Activated CD8-positive, alpha-beta memory T cell treated with anti-CD3 and anti-CD28 coated beads for 24 hours (primary cell): ENCODE measurements around the gene PRAMEF1.
"Not testable (repeated sequence)": the region's sequence is repeated elsewhere in the genome, so short reads cannot be mapped to it uniquely, and the experiment has no call there.

Experiments used
- DNase-seq: peaks from one replicate; pipeline ENCODE4 v3.0.0-alpha.2; 2020

The PRAMEF1 gene, protein sequence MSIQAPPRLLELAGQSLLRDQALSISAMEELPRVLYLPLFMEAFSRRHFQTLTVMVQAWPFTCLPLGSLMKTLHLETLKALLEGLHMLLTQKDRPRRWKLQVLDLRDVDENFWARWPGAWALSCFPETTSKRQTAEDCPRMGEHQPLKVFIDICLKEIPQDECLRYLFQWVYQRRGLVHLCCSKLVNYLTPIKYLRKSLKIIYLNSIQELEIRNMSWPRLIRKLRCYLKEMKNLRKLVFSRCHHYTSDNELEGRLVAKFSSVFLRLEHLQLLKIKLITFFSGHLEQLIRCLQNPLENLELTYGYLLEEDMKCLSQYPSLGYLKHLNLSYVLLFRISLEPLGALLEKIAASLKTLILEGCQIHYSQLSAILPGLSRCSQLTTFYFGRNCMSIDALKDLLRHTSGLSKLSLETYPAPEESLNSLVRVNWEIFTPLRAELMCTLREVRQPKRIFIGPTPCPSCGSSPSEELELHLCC

DNA sequence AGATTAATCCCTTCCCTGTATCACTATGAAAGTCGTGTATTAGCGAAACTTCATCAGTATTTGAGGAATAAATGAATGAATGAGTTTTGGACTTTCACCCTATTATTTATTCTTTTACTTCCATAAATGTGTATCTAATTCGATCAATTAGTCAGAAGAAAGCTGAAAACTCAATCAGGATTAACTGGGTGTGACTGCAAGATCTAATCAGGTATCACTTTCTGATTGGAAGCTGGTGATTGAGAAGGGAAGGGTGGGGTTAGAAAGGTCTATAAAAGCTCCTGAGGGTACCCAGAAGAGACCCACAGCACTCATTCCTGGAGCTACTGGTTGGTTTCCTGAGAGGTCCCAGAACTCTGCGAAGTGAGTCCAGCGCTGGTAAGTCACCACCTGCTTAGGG lies at the start of gene PRAMEF1:
Gene PRAMEF1, plus strand, starts transcription at position 301 of the 400 bp plus-strand sequence. CDS start 1,831 bp downstream, outside the sequence.
- not testable (repeated sequence) for DNase-seq

DNA sequence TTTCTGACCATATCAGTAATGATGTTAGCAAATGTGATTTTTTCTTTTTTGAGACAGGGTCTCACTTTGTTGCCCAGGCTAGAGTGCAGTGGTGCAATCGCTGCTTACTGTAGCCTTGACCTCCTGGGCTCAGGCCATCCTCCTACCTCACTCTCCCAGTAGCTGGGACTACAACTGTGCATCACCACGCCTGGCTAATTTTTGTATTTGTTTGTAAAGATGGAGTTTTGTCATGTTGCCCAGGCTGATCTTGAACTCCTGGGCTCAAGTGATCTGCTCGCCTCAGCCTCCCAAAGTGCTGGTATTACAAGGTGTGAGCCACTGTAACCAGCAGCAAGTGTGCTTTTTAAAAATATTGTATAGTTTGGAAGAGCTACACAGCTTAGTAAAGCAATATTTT lies 49.3 kb upstream of the PRAMEF1 start:
- DNase-seq: no peak

DNA sequence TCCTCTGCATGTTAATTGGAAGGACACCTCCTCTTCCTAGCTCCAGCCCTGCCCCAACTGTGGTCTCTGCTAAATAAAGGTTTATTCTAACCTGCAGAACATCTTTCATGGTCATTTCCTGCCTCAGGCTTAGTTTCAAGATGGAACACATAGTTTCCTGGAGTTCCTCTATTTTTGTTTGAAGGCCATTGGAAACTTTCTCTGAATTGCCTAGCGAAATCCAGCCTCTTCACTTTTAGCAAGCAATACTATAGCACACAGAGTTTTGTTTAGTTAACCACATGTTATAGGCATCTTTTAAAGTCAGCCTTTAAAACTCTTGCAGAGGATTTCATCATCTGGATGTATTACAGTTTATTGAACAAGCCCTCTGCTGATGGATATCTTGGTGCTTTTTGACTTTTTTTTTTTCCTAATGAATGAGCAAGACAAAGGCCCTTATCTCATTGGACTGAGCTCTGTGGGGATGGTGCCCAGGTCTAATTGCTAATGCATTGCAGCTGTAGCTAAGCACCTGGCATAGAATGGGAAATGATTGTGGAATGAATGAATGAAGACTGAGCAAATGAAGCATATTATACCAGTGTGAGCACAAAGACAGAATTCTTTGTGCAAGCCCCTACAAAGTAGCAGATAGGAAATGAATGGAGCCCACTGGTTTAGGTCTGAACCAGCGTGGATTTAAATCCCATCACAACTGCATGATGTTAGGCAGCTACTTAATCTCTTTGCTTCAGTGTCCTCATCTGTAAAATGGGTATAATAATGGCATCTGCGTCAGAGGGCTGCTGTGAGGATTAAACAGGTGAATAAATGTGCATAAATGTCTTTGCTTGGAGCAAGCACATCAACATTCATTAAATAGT lies 45.8 kb upstream of the PRAMEF1 start:
- no peak for DNase-seq

DNA sequence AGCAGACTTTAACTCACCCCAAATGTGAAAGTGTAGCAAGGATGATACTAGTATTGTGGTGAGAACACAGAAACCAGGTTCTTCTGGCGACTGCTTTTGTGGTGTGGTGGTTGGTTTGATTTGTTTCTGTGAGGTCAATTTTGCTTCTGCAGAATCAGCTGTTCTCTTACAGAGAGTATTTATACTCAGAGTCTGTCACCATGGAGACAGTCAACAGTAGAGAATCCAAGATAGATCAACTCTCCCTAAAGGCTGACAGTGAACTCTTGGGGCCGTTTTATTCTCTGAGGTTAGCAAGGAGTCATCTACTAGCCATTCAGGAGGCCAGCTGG lies 45.2 kb upstream of the PRAMEF1 start, which contains the start of gene CFAP107:
Gene CFAP107, plus strand, starts transcription at position 209 of the 332 bp plus-strand sequence. CDS start 231 bp downstream, outside the sequence.
- no peak for DNase-seq

DNA sequence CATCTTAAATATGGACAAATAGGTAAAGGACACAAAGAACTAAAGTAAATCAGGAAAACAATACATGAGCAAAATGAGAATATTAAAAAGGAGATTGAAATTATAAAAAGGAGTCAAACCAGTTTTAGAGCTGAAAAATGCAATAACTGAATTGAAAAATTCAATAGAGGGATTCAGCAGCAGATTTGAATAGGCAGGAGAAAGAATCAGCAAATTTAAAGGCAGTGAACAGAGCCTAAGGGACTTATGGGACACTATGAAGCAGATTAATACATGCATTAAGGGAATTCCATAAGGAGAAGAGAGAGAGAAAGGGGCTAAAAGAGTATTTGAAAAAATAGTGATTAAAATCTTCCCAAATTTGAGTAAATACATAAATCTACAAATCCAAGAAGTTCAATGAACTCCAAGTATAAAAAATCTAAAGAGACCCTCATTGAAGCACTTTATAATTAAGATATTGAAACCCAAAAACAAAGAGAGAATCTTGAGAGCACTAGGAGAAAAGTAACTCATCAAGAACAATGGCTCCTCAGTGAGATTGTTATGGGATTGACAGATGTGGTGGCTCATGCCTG lies 42.3 kb upstream of the PRAMEF1 start:
- no peak for DNase-seq

DNA sequence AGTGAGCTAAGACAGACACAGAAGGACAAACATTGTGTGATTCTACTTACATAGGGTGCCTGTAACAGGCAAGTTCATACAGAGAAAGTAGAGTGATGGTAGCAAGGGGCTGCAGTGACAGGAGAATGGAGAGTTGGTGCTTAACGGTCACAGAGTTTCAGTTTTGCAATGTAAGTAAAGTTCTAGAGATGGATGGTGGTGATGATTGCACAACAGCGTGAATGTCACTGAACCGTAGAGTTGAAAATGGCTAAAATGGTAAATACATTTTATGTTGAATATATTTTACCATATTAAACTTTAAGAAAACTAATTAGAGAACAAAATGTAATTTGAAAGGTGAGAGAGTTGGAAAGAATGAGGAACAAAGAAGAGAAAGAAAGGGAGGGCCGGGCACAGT lies 36.5 kb upstream of the PRAMEF1 start:
- DNase-seq: no peak

DNA sequence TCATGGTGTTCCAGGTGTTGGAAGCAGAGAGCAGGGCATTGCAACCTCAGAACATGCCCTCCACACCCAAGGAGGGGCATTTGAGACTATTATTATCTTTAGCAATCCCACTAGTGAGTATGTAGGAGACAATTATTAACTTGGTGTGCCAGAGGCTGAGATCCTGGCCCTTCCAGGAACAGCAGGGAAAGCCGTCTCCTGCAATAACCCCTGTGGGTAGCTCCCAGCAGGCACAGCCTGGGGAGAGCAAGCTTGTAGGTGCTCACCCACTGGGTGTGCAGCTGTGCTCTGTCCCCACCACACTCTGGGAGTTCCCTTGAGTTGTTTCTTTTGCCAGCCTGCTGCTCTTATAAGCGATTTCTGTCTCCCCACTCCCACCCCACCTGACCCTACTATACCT lies 34.9 kb upstream of the PRAMEF1 start:
- DNase-seq: no peak

DNA sequence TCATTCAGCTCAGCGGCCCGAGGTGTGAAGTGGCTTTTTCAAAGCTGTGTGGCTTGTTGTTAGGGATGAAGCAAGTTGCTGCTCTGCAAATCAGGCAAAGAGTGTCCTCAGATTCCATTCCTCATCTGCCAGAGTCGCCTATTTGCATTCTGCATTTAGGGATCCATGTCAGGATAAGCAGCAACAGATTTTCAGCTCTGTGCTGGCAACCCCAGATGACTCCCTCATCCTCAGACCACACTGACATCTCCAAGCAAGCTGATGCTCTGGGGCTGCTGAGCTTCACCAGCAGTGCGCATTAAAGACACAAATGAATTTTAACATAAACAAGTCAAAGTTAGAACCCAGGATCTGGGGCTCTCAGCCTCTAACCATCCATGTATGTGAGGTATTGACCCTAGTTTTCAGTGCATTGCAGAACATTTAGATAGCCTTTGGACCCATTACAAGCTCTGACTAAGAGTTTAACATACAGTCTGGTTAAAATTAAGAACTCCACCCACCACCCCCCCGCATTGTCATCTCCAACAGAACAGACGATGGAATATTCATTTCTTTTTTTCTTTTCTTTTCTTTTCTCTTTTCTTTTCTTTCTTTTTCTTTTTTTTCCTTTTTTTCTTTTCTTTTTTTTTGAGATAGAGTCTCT lies 34.3 kb upstream of the PRAMEF1 start:
- no peak for DNase-seq

DNA sequence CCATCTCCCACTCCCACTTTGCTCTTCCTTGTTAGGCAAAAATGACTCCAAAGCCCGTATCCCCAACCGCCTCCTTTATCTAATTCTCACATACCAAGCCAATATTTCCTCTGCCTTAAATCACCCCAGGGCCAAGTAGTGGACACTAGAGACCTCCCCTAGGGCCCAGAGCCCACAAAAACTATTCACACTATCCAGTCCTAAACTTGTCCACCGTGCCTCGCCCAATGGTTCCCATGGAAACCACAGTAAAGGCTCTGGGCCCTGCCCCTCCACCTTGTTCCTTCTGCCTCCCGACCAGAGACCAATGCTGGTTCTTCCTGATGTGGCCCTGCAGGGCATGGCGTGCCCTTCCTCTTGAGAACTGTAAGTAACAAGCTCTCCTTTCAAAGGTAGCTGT lies 33.4 kb upstream of the PRAMEF1 start:
- no peak for DNase-seq

DNA sequence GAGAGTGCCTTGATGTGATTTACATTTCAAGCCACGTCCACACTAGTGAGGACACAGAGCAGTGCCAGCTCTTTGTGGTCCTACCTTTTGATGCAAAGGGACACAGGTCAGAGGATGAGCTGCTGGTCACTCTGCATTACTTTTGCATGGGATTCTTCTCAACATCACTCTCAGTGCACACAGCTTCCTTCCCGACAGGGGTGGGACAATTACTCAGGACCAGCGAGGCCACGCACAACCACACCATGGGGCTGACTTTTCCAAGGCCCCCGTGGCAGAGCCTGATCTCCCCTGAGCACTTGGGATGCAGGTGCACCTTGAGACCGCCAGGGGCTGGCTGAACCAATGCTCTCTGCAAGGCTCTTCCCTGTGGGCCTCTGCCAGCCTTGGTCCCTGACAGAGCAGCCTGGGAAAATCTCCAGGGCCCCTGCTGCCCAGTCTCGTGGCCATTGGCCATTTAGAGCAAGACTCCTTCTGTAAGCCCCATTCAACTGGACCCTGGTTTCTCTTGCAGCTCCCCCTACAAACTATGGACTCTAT lies 30.9 kb upstream of the PRAMEF1 start:
- no peak for DNase-seq

DNA sequence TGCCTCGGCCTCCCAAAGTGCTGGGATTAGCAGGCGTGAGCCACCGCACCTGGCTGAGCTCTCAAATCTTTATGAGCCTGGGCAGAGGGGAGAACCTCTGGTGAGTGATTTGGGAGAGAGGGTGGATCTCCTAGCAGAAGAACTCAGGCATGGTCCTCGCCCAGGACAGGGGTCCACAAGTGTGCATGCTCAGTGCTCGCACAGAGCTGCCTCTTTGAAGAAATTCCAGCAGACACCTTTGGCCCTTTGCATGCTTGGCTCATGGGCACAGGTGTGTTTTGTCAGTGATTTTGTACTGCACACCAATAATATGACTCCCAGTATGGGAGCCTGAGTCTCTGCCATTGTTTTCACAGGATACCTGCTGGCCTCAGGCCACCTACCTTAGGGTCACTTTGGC lies 29.4 kb upstream of the PRAMEF1 start:
- DNase-seq: no peak

DNA sequence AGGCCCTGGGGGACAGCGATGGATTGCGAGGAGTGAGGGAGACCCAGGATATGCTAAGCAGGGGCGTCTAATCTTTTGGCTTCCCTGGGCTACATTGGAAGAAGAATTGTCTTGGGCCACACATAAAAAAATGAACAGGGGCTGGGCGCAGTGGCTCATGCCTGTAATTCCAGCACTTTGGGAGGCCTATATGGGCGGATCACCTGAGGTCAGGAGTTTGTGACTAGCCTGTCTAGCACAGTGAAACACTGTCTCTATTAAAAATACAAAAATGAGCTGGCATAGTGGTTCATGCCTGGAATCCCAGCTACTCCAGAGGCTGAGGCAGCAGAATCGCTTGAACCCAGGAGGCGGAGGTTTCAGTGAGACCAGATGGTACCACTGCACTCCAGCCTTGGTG lies 28.4 kb upstream of the PRAMEF1 start:
- DNase-seq: no peak

DNA sequence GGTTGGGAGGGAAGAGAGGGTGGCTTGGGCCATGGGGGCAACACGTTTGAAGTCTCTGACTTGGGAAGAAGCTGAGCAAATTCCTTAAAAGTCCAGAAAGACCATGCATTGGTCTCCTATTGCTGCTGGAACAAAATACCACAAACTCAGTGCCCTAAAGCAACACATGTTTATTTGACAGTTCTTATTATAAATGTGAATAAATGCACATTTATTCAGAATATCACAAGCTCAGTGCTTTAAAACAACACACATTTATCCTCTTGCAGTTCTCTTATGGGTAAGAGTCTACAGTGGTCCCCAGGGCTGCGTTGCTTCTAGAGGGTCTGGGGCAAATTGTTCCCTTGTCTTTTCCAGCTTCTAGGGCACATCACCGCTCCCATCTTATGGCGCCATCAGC lies 27.7 kb upstream of the PRAMEF1 start:
- no peak for DNase-seq

DNA sequence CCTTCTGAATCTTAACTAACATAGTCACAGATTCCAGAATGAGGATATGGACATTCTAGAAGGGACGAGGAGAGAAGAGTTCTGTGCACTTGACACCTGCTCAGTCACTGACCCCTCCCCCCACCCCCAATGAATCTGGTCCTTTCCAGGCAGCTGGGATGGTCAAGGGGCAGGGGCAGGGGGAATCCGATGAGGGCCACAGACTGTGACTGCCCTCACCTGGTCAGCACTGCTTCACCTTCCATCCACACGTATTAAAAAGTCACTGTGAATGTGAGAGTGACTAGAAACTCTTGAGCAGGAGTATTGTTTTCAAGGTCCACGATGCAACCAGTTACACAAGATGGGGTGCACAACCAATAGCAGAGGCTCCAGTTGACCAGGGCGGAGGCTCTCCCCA lies 27.2 kb upstream of the PRAMEF1 start:
- no peak for DNase-seq

DNA sequence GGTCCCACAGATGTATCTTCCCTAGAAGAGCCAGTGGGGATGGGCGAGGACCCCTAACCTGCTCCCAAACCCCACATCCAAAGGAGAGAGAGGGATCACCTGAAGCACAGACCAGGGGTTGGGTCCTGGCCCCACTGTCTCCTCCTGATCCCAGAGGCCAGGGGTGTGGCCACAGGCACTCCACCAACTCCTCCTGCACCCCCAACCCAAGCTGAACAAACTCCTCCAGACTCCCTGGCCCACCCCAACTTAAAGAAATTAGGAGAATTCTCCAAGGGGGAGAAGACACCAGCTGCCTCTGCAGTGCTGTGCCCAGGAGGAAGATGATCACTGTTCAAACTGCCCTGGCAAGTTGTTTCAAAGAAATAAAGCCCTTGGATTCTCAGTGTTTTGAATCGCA lies 22.2 kb upstream of the PRAMEF1 start:
- DNase-seq: no peak

DNA sequence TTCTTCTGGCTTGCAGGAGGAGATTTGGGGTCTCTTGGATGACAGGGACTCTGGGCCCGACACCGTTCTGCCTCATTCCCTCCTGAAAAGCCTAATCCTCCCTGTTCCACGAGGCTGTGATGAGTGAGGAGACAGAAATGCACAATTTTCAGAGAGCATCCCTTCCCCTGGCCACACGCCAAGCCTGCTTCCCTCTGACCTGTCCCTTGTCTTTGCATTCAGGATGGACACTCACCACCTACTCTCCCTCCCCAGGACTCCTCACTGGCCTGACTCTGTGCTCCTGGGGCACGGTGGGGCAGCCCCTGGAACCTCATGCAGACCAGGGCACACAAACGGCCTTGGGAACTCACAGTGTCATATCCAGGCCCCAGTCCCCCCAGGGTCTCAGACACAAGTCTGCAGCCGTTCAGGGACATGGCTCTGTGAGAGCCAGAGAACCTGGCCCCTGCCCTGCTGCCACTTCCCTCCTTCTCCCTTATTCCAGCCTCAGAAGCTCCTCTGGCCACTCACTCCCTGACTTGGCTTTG lies 21.2 kb upstream of the PRAMEF1 start:
- DNase-seq: no peak

DNA sequence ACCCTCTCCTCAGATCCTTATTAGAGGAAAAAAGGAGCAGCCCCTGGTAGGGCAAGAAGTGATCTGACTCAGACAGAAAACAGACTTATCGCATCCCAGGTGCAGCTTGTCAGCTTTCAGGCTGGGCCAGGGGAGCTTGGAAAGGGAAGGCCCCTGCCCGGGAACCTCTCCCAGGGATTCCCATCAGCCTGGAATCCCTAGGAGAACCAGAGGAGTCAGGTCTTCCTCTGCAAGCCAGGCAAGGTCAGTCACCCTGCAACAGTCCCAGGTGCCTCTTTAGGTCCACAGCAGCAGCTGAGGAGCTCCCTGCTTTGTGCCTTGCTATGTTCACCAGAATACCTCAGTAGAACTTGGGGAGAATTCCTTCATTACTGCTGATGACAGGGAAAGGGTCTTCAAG lies 20.6 kb upstream of the PRAMEF1 start:
- no peak for DNase-seq

DNA sequence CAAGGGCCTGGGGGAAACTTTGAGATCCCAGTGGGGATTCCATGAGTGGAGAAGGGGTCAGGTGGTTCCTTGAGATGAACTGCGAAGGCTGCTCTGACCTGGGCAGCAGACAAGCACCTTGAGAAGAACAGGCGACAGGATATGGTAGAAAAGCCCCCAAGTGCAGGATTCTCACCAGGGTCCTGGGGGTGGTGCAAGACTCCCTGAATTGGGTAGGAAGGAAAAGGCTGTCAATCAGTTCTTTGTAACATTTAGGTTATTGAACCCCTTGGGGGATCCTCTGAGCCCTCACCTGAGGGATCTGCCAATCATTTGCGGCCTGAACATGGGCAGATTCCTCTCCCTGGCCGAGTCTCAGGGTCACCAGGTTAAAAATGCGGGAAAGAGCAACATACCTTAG lies 20.0 kb upstream of the PRAMEF1 start:
- no peak for DNase-seq

DNA sequence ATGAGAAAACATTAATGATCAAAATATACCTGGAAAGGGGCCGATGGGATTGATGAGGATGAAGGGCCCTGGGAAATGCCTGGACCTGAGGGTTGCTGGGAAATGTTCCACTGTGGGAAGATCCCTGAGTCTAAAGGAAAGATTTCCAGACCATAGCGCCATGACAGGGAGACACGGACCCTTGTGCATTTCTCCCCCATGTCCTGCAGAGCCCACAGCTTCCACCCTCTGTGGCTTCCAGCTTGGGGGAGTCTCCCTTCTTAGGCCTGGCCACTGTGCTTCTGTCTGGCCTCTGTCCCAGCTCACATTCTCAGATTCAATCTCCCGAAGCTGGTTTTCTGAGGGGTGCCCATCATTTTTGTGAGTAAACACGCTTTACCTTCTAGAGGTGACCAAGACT lies 18.7 kb upstream of the PRAMEF1 start:
- DNase-seq: no peak

DNA sequence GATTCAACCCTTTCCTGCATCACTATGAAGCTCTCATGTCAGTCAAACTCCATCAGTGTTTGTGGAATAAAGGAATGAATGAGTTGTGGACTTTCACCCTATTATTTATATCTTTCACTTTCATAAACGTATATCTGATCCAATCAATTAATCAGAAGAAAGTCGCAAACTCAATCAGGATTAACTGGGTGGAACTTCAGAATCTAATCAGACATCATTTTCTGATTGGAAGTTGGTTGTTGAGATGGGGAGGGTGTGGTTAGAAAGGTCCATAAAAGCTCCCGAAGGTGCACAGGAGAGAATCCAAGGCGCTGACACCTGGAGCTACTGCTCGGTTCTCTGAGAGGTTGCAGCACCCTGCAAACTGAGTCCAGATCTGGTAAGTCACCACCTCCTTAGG lies 17.8 kb upstream of the PRAMEF1 start, which contains the start of gene PRAMEF12:
Gene PRAMEF12, plus strand, starts transcription at position 301 of the 400 bp plus-strand sequence. CDS start 1,130 bp downstream, outside the sequence.
- no peak for DNase-seq

DNA sequence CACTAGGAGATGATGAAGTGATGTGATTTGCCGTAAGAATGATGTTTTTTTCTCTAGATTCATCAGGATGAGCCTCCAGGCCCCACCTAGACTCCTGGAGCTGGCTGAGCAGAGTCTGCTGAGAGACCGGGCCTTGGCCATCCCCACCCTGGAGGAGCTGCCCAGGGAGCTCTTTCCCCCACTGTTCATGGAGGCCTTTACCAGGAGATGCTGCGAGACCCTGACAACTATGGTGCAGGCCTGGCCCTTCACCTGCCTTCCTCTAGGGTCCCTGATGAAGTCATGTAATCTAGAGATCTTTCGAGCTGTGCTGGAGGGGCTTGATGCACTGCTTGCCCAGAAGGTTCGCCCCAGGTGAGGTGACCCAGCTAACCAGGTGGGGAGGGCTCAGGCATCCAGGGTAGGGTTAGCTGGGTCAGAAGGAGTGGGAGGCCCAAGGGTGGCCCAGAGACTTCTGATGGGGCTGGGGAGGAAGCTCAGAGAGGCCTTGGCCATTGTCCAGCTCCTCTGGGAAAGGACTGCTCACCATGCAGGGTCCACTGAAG lies 16.3 kb upstream of the PRAMEF1 start:
- no peak for DNase-seq

DNA sequence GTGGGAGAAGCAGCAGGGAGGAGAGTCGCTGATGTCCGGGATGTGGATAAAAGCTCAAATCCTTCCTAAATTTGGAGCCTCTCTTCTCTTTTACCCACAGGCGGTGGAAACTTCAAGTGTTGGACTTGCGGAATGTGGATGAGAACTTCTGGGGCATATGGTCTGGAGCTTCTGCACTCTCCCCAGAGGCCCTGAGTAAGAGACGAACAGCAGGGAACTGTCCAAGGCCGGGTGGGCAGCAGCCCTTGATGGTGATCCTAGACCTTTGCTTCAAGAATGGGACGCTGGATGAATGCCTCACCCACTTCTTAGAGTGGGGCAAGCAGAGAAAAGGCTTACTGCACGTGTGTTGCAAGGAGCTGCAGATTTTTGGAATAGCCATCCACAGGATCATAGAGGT lies 15.8 kb upstream of the PRAMEF1 start:
- DNase-seq: no peak
